CD4-positive, alpha-beta T cell treated with Interleukin-17A for 1 hour (primary cell): ENCODE measurements around the gene SOX4.
"Not testable (repeated sequence)": the region's sequence is repeated elsewhere in the genome, so short reads cannot be mapped to it uniquely, and the experiment has no call there.

Source experiments
- DNase-seq: peaks from one replicate; pipeline ENCODE4 v3.0.0-alpha.2; 2020

The SOX4 gene

GRCh38 chr6:21593412-21593926, at the start of gene SOX4:
SOX4 (plus strand) TSS chr6:21593751; CDS start chr6:21594535, 784 bp downstream.
- DNase-seq, result peak; percentile 77

- DNase-seq, result not testable (repeated sequence)
These were observed 41.3 kb upstream of the SOX4 start for GRCh38 chr6:21552286-21552685.

- DNase-seq, result no peak
These were observed 39.3 kb upstream of the SOX4 start for GRCh38 chr6:21554286-21554685.

DNA sequence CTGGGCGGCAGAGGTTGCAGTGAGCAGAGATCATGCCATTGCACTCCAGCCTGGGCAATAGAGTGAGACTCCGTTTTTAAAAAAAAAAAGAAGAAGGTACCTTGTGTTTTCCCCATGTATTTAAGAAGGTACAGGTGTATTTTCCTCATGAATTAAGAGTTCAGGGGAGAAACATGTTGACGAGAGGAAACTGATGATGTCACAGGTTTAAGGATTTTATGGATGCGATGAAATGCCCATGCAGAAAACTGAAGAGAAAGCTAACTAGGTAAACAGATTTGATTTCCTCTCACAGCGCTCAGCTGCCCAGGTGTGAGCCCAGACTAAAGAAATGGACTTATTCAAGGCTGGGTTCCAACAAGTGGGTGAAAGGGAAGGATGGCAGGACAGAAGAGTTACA, 38.4 kb upstream of the SOX4 start:
- no peak for DNase-seq

- DNase-seq, result no peak
These were observed 37.0 kb upstream of the SOX4 start for GRCh38 chr6:21556511-21556910.

GRCh38 chr6:21556968-21557721, 36.4 kb upstream of the SOX4 start:
- no peak for DNase-seq

GRCh38 chr6:21559238-21559637, 34.3 kb upstream of the SOX4 start:
- DNase-seq, result no peak

- DNase-seq, result no peak
These were observed 33.3 kb upstream of the SOX4 start for GRCh38 chr6:21560249-21560648.

- no peak for DNase-seq
These were observed 28.1 kb upstream of the SOX4 start for GRCh38 chr6:21565431-21565830.

- no peak for DNase-seq
These were observed 15.0 kb upstream of the SOX4 start for GRCh38 chr6:21578523-21578922.

DNA sequence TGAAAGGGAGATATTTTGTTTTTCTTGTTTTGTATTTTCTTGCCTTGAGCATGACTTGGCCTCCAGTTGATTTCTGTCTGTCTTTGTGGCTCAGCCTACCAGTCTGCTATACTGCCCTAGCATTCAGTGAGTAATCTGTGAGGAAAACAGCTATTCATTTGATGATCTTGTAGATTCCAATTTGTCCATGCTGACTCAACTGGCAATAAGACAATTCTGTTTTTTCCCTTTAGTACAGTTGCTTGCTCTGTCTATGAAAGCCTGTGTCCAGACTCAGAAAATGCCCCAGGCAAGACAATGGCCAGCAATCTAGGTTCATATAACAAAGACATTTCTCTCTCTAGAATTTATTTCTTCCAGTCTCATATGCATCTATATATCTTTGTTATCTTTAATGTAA, 10.9 kb upstream of the SOX4 start:
- no peak for DNase-seq

DNA sequence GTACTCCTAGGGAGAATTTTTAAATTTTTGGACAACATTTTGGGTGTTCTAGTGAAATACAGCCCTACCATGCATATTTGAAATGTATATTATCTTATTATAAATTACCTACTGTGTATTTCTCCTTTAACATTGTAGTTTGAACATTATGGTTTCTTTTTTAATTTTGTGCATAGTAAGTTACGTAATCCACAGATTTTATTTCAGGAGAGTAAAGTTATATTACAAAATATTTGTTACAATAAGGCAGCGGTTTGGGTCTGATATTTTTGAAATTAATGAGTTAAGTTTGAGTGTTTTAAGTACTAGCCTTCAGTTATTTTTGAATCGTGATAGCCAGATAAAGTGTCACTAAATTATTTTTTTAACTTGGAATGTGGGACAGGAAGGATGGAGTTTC, 7.3 kb upstream of the SOX4 start:
- DNase-seq, result no peak

DNA sequence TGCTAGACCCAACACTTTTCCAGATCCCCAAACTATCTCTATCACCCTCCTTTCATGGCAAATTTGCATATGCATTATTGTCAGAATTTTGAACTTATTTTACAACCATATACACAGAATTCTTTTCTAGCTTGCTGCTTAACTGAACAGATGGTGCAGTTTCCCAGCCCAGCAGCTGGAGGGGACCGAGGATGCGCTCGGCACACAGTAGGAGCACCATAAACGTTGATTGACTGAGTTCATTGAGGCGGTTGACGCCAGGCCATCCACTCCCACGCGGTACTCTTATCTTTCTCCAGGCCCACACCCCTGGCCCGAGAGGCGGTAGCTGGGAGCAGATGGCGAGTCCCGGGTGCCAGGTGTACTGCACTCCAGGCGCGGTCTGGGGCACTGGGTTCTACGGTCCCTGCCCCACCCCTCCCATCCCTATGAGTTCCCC, 6.8 kb upstream of the SOX4 start:
- DNase-seq, result no peak

GRCh38 chr6:21587179-21587960, 6.2 kb upstream of the SOX4 start:
- no peak for DNase-seq

GRCh38 chr6:21587961-21588480, 5.5 kb upstream of the SOX4 start:
- DNase-seq, result no peak

GRCh38 chr6:21588481-21589351, 4.8 kb upstream of the SOX4 start:
- DNase-seq, result peak; percentile 29

DNA sequence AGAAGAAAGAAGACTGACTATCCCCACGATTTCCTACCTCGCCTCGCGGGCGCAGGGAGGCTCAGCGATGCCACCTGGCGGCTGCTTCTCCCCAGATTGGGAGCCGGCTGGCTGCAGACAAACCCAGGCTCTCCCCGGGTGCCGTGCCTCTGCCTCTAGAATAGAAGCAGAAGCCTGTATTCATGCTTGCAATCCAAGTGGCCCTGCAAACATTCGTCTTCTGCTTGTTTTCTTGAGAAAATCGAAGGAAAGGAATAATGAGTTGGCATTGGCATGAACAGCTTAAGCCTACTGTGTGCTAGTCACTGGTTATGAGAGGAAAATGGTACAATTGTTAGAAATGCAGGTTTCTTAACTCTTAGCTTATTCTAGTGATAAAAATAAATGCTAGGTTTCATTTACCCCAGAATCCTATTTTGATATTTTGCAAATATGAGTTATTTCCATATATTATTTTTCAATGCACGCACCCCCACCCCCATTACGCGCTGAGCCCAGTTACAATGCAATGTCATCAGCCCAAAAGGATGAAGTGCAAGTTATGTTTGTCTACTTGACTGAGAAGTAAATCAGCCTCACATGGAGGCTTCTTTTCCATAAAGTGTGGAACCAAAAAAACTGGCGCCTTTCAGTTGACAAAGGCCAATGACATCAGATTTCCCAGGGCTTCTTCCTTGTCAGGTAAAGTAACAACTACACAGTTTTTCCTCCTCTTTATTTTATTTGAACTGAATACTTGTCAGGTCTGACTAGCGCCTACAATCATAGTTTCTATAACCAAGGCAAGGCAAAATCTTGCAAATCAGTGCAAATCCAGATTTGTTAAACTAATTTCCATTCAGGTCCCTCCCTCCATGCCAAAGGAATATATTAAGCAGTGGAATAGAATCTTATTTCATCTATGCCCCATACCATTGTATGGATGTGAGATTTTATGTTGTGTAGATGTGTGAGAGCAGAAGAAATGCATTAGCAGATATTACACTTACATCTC, 3.9 kb upstream of the SOX4 start:
- peak; percentile 73 for DNase-seq

DNA sequence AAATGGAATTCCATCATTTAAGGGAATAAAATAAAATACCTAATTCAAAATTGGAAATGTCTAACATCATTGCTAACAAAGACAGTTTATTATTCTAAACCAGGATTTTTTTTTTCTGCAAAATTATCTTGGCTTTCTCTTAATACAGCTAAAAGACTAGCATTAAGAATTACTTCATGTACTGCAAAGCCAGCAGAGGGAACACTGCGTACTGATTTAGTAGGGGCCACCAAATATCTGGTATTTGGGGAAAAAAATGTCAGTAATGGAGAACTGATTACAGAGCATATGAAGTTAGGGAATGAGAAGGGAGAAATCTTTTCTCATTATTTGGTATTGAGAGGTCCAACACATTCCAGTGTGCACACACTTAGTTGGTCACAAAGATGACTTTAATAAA, 3.2 kb upstream of the SOX4 start:
- DNase-seq, result no peak

GRCh38 chr6:21591446-21591845, 2.1 kb upstream of the SOX4 start:
- DNase-seq, result no peak

DNA sequence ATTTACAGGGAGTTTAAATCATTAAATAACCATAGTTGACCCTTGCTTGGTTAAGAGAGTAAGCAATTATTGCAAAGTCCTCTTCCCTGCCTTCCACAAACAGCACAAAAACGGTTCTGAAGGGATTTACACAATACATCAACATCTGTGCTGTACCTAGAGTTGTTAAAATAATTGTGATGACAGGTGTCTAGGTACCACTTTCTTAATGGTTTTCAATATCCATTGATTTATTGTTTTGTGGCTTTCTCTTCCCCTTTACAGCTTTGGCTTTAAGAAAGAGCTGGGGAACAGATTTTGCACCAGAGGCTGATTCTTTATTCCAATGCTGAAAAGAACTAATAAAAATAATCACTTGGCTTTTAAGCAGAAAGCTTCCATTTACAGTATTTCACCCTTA, 598 bp upstream of the SOX4 start:
- no peak for DNase-seq

GRCh38 chr6:21593927-21594415, 420 bp downstream of the SOX4 start:
- DNase-seq, result peak; percentile 16
